ENCODE data around the gene MAPK8IP1.

The MAPK8IP1 gene

GRCh38 chr11:45907911-45908370 lies 22.5 kb downstream of the MAPK8IP1 start:
- TF ChIP-seq CTCF (IDR thresholded peaks at IDR 0.05; ENCODE audit: low read depth, low read length), result no peak
- no peak for DNase-seq (ENCODE audit: extremely low read depth, low read depth)

GRCh38 chr11:45909594-45910475 lies 24.4 kb downstream of the MAPK8IP1 start:
- TF ChIP-seq CTCF (IDR thresholded peaks at IDR 0.05; ENCODE audit: low read depth, low read length), result no peak
- DNase-seq (ENCODE audit: extremely low read depth, low read depth), result no peak

- no peak for DNase-seq (ENCODE audit: extremely low read depth, low read depth)
- no peak for TF ChIP-seq CTCF (IDR thresholded peaks at IDR 0.05; ENCODE audit: low read depth, low read length)
Measured at GRCh38 chr11:45910623-45911022, 25.2 kb downstream of the MAPK8IP1 start.

- TF ChIP-seq CTCF (IDR thresholded peaks at IDR 0.05; ENCODE audit: low read depth, low read length), result no peak
- no peak for DNase-seq (ENCODE audit: extremely low read depth, low read depth)
Measured at GRCh38 chr11:45913514-45913913, 28.1 kb downstream of the MAPK8IP1 start.

- no peak for TF ChIP-seq CTCF (IDR thresholded peaks at IDR 0.05; ENCODE audit: low read depth, low read length)
- no peak for DNase-seq (ENCODE audit: extremely low read depth, low read depth)
Measured at GRCh38 chr11:45913942-45914635, 28.6 kb downstream of the MAPK8IP1 start.

GRCh38 chr11:45915446-45915845 lies 30.0 kb downstream of the MAPK8IP1 start:
- no peak for DNase-seq (ENCODE audit: extremely low read depth, low read depth)
- no peak for TF ChIP-seq CTCF (IDR thresholded peaks at IDR 0.05; ENCODE audit: low read depth, low read length)

GRCh38 chr11:45917286-45917622 lies 31.8 kb downstream of the MAPK8IP1 start:
- no peak for DNase-seq (ENCODE audit: extremely low read depth, low read depth)
- TF ChIP-seq CTCF (IDR thresholded peaks at IDR 0.05; ENCODE audit: low read depth, low read length), result no peak

All from AG09319 (cell line).